Measurements from ENCODE around the gene ZMYM5.

ZMYM5 gene

GRCh38 chr13:19845758-19846157 lies 17.7 kb downstream of the ZMYM5 start:
- peaks cover 8% of the 10 kb centered on the region for H3K4me1 ChIP-seq (ENCODE audit: insufficient read depth, low read length, poor library complexity, severe bottlenecking)
- peaks cover 20% of the 10 kb centered on the region; the same call in 1 of the 2 replicates for H3K36me3 ChIP-seq (ENCODE audit: insufficient read depth, low read length)
- peaks cover 15% of the 10 kb centered on the region for H4K20me1 ChIP-seq (ENCODE audit: insufficient read depth, low read length, poor library complexity, severe bottlenecking)
- H3K9ac ChIP-seq (ENCODE audit: low read depth, low read length, poor library complexity, severe bottlenecking) = no peak overlapping the region
- H2AFZ ChIP-seq (ENCODE audit: low read length) = no peak overlapping the region
- H3K9me3 ChIP-seq (ENCODE audit: insufficient read depth, low read depth, low read length) = no peaks in the 10 kb centered on the region
- TF ChIP-seq EZH2phosphoT487 (IDR thresholded peaks at IDR 0.05; ENCODE audit: borderline replicate concordance) = no peak
- TF ChIP-seq, protein P1, sequence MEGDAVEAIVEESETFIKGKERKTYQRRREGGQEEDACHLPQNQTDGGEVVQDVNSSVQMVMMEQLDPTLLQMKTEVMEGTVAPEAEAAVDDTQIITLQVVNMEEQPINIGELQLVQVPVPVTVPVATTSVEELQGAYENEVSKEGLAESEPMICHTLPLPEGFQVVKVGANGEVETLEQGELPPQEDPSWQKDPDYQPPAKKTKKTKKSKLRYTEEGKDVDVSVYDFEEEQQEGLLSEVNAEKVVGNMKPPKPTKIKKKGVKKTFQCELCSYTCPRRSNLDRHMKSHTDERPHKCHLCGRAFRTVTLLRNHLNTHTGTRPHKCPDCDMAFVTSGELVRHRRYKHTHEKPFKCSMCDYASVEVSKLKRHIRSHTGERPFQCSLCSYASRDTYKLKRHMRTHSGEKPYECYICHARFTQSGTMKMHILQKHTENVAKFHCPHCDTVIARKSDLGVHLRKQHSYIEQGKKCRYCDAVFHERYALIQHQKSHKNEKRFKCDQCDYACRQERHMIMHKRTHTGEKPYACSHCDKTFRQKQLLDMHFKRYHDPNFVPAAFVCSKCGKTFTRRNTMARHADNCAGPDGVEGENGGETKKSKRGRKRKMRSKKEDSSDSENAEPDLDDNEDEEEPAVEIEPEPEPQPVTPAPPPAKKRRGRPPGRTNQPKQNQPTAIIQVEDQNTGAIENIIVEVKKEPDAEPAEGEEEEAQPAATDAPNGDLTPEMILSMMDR (conservative IDR thresholded peaks at IDR 0.05; ENCODE audit: low read length) = no peak
- peak overlapping the region; percentile 13 for H3K4me2 ChIP-seq (ENCODE audit: low read depth, low read length, poor library complexity, severe bottlenecking)
- no peaks in the 10 kb centered on the region for H3K27me3 ChIP-seq (ENCODE audit: insufficient read depth, low read length, poor library complexity, severe bottlenecking)
- H3K4me3 ChIP-seq (ENCODE audit: low read length, poor library complexity, severe bottlenecking) = no peak overlapping the region
- no peaks in the 10 kb centered on the region for H3K9me2 ChIP-seq (replicated peaks; ENCODE audit: low read depth, low read length)
- H3F3A ChIP-seq (ENCODE audit: low read depth) = no peaks in the 10 kb centered on the region
- peaks cover 71% of the 10 kb centered on the region for H3K79me2 ChIP-seq (ENCODE audit: insufficient read depth, low read length)

DNA sequence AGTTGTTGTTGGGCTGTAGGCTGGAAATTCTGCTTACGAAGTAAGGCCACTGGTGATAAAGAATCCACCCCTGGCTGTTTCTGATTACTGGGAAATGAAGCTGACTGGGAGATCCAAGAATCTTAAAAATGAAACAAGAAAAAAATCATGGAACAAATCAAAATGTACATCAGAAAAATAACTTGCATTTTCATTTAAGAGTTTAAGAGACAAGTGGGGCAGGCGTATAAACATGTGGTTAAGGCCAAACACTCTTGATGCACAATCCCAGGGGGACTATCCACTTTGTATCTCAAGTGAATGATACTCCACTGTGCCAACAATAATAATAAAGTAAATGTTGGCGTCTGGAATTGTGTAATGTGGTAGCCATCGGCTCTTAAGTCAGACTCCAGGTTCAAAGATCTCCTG lies 24.6 kb downstream of the ZMYM5 start:
- no peak overlapping the region for H3K4me2 ChIP-seq (ENCODE audit: low read depth, low read length, poor library complexity, severe bottlenecking)
- H3K9me2 ChIP-seq (replicated peaks; ENCODE audit: low read depth, low read length) = no peaks in the 10 kb centered on the region
- no peak for TF ChIP-seq EZH2phosphoT487 (IDR thresholded peaks at IDR 0.05; ENCODE audit: borderline replicate concordance)
- TF ChIP-seq, protein P1 (conservative IDR thresholded peaks at IDR 0.05; ENCODE audit: low read length) = no peak
- no peaks in the 10 kb centered on the region for H3K27me3 ChIP-seq (ENCODE audit: insufficient read depth, low read length, poor library complexity, severe bottlenecking)
- H3K36me3 ChIP-seq (ENCODE audit: insufficient read depth, low read length) = peaks cover 46% of the 10 kb centered on the region; the same call in 1 of the 2 replicates
- H3K4me1 ChIP-seq (ENCODE audit: insufficient read depth, low read length, poor library complexity, severe bottlenecking) = no peaks in the 10 kb centered on the region
- peaks cover 8% of the 10 kb centered on the region for H4K20me1 ChIP-seq (ENCODE audit: insufficient read depth, low read length, poor library complexity, severe bottlenecking)
- H3K79me2 ChIP-seq (ENCODE audit: insufficient read depth, low read length) = peaks cover 26% of the 10 kb centered on the region
- no peaks in the 10 kb centered on the region for H3F3A ChIP-seq (ENCODE audit: low read depth)
- no peaks in the 10 kb centered on the region for H3K9me3 ChIP-seq (ENCODE audit: insufficient read depth, low read depth, low read length)
- H3K9ac ChIP-seq (ENCODE audit: low read depth, low read length, poor library complexity, severe bottlenecking) = no peak overlapping the region
- no peak overlapping the region for H2AFZ ChIP-seq (ENCODE audit: low read length)
- no peak overlapping the region for H3K4me3 ChIP-seq (ENCODE audit: low read length, poor library complexity, severe bottlenecking)

DNA sequence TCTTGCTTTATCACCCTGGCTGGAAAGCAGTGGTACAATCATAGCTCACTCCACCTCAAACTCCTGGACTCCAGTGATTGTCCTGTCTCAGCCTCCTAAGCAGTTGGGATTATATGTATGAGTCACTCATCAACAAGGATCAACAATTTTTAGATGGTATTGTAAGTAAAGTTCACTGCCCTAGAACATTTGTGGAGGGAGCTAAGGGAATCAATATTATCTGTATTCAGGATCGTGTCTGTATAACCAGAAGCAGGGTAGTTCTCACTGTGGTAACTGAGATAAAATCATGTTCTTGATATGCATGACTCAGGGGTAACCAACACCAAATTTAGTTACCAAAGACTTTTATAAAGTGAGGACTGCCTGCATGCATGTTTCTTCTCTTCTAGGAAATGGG lies 27.0 kb downstream of the ZMYM5 start:
- TF ChIP-seq, protein P1 (conservative IDR thresholded peaks at IDR 0.05; ENCODE audit: low read length) = no peak
- no peak for TF ChIP-seq EZH2phosphoT487 (IDR thresholded peaks at IDR 0.05; ENCODE audit: borderline replicate concordance)

More for the DNA sequence above, 27.0 kb downstream of the ZMYM5 start:
- no peaks in the 10 kb centered on the region for H3K9me3 ChIP-seq (ENCODE audit: insufficient read depth, low read depth, low read length)
- H3K27me3 ChIP-seq (ENCODE audit: insufficient read depth, low read length, poor library complexity, severe bottlenecking) = no peaks in the 10 kb centered on the region
- H3K36me3 ChIP-seq (ENCODE audit: insufficient read depth, low read length) = peaks cover 41% of the 10 kb centered on the region; the same call in 1 of the 2 replicates
- H3K4me3 ChIP-seq (ENCODE audit: low read length, poor library complexity, severe bottlenecking) = no peak overlapping the region
- H2AFZ ChIP-seq (ENCODE audit: low read length) = no peak overlapping the region
- no peak overlapping the region for H3K4me2 ChIP-seq (ENCODE audit: low read depth, low read length, poor library complexity, severe bottlenecking)
- no peaks in the 10 kb centered on the region for H3K9me2 ChIP-seq (replicated peaks; ENCODE audit: low read depth, low read length)
- no peaks in the 10 kb centered on the region for H3F3A ChIP-seq (ENCODE audit: low read depth)
- 0 out of 2 replicates have a peak, but pooled peaks cover 8% of the 10 kb centered on the region for H3K79me2 ChIP-seq (ENCODE audit: insufficient read depth, low read length)
- peaks cover 8% of the 10 kb centered on the region for H4K20me1 ChIP-seq (ENCODE audit: insufficient read depth, low read length, poor library complexity, severe bottlenecking)
- H3K4me1 ChIP-seq (ENCODE audit: insufficient read depth, low read length, poor library complexity, severe bottlenecking) = no peaks in the 10 kb centered on the region
- H3K9ac ChIP-seq (ENCODE audit: low read depth, low read length, poor library complexity, severe bottlenecking) = no peak overlapping the region

Data from Loucy (cell line).